SU-DHL-6 (cell line): Measurements from ENCODE around the gene MTCL1.

Experiments used
- H2AFZ ChIP-seq: fragments of 200-600 bp; sonication (generic); 2 replicates; pipeline ENCODE4 v1.6.1; 2014; ENCODE audit warnings: low read depth, mild to moderate bottlenecking, moderate library complexity, mixed read lengths, antibody characterized with exemption, low read length; ENCODE audit not compliant: severe bottlenecking
- H3F3A ChIP-seq: fragments of 200-600 bp; shearing (Covaris generic); 2 replicates; pipeline ENCODE4 v1.6.0; 2016; ENCODE audit warnings: antibody characterized with exemption, mild to moderate bottlenecking; ENCODE audit not compliant: insufficient read depth
- H3K27ac ChIP-seq: fragments of 200-600 bp; sonication (generic); 2 replicates; pipeline ENCODE4 v1.5.1; 2016; ENCODE audit warnings: low read depth, mild to moderate bottlenecking, low read length, moderate library complexity, mixed read lengths
- H3K27me3 ChIP-seq: fragments of 200-600 bp; sonication (generic), shearing (Covaris generic); 2 replicates; pipeline ENCODE4 v1.6.0; 2014; ENCODE audit warnings: mild to moderate bottlenecking, low read length
- H3K36me3 ChIP-seq: fragments of 200-600 bp; sonication (generic); 2 replicates; pipeline ENCODE4 v1.6.1; 2014; ENCODE audit warnings: mild to moderate bottlenecking, low read length, mixed read lengths
- H3K4me2 ChIP-seq: fragments of 300-600, 200-600 bp; shearing (Covaris generic), sonication (generic); 2 replicates; pipeline ENCODE4 v1.6.0; 2014; ENCODE audit warnings: low read length, low read depth, mild to moderate bottlenecking; ENCODE audit not compliant: poor library complexity, severe bottlenecking
- H3K4me3 ChIP-seq: fragments of 200-600 bp; sonication (generic); 2 replicates; pipeline ENCODE4 v1.5.1; 2014; ENCODE audit warnings: antibody characterized with exemption, low read length, mild to moderate bottlenecking, mixed read lengths; ENCODE audit not compliant: insufficient read depth, poor library complexity, severe bottlenecking
- H3K79me2 ChIP-seq: fragments of 200-600 bp; sonication (generic); 2 replicates; pipeline ENCODE4 v1.6.1; 2014; ENCODE audit warnings: mild to moderate bottlenecking, low read length, moderate library complexity; ENCODE audit not compliant: insufficient read depth
- H3K9ac ChIP-seq: fragments of 200-600 bp; sonication (generic); 2 replicates; pipeline ENCODE4 v1.7.0; 2014; ENCODE audit warnings: mild to moderate bottlenecking, low read length
- H3K9me2 ChIP-seq: fragments of 200-600 bp; sonication (generic); replicated peaks from 2 replicates; pipeline ENCODE4 v1.6.1; 2014; ENCODE audit warnings: low read length; ENCODE audit not compliant: insufficient read depth
- H3K9me3 ChIP-seq: fragments of 200-600 bp; sonication (generic); 2 replicates; pipeline ENCODE4 v1.6.1; 2014; ENCODE audit warnings: low read length, mixed read lengths; ENCODE audit not compliant: insufficient read depth
- H4K20me1 ChIP-seq: fragments of 200-600 bp; sonication (generic); 2 replicates; pipeline ENCODE4 v1.6.1; 2014; ENCODE audit warnings: low read depth, mild to moderate bottlenecking, antibody characterized with exemption, low read length, moderate library complexity, mixed read lengths
- EZH2phosphoT487 ChIP-seq: fragments of 200-600 bp; sonication (generic), shearing (Covaris generic); conservative IDR thresholded peaks from 2 replicates; pipeline ENCODE4 v1.6.1; 2018; ENCODE audit warnings: mild to moderate bottlenecking, antibody characterized with exemption, low read length, moderate library complexity, mixed read lengths
- TF ChIP-seq, protein P1 (sequence below): fragments of 200-600 bp; sonication (generic); IDR thresholded peaks from one replicate; pipeline ENCODE4 v1.5.1; 2017; ENCODE audit warnings: antibody characterized with exemption, mild to moderate bottlenecking, low read length, moderate library complexity; ENCODE audit not compliant: insufficient read depth, poor library complexity, severe bottlenecking

The MTCL1 gene

DNA sequence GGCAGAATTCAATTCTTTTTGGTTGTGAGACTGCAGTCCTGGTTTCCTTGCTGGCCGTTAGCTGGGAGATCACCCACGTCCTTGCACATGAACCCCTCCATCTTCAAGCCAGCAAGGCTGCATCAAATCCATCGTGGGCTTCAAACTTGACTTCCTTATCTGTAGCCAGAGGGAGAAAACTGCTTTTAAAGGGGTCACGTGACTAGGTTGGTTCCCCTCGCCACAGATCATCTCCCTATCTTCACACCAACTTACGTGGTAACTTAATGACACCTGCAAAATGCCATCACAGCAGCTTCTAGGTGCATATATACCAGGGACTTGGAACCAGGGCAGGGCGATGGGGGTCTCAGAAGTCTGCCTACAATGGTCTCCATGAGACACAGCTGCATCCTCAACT lies 169.5 kb downstream of the MTCL1 start:
- no peak overlapping the region for H3K27ac ChIP-seq
- no peak for TF ChIP-seq EZH2phosphoT487
- no peak overlapping the region for H3K9ac ChIP-seq

DNA sequence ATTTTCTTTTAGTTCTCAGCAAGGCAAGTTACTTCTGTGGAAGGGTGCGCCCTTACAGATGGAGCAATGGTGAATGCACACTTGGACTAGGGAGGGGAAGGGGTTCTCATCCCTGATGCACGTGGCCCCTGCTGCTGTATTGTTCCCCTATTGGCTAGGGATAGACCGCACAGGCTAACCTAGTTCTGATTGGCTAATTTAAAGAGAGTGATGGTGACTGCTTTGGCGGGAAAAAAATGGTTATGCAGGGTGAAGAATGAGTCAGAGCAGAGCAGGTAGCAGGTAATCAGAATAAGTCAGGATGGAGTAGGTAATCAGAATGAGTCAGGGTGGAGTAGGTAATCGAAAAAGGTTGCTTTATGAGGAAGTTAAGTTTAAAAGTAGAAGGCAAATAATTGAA lies 171.5 kb downstream of the MTCL1 start:
- no peak overlapping the region for H2AFZ ChIP-seq
- H3K27ac ChIP-seq, result no peak overlapping the region
- H3K4me3 ChIP-seq, result no peak overlapping the region
- H3K9me2 ChIP-seq, result no peaks in the 10 kb centered on the region
- no peaks in the 10 kb centered on the region for H3F3A ChIP-seq
- H3K27me3 ChIP-seq, result no peaks in the 10 kb centered on the region
- H3K36me3 ChIP-seq, result no peaks in the 10 kb centered on the region
- no peaks in the 10 kb centered on the region for H3K79me2 ChIP-seq
- no peak overlapping the region for H3K9ac ChIP-seq
- no peak overlapping the region for H3K4me2 ChIP-seq
- no peaks in the 10 kb centered on the region for H4K20me1 ChIP-seq
- TF ChIP-seq EZH2phosphoT487, result no peak
- TF ChIP-seq, protein P1, sequence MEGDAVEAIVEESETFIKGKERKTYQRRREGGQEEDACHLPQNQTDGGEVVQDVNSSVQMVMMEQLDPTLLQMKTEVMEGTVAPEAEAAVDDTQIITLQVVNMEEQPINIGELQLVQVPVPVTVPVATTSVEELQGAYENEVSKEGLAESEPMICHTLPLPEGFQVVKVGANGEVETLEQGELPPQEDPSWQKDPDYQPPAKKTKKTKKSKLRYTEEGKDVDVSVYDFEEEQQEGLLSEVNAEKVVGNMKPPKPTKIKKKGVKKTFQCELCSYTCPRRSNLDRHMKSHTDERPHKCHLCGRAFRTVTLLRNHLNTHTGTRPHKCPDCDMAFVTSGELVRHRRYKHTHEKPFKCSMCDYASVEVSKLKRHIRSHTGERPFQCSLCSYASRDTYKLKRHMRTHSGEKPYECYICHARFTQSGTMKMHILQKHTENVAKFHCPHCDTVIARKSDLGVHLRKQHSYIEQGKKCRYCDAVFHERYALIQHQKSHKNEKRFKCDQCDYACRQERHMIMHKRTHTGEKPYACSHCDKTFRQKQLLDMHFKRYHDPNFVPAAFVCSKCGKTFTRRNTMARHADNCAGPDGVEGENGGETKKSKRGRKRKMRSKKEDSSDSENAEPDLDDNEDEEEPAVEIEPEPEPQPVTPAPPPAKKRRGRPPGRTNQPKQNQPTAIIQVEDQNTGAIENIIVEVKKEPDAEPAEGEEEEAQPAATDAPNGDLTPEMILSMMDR, result no peak
- H3K9me3 ChIP-seq, result no peaks in the 10 kb centered on the region

More for the DNA sequence above, 169.5 kb downstream of the MTCL1 start:
- no peak overlapping the region for H3K4me2 ChIP-seq
- no peaks in the 10 kb centered on the region for H3K79me2 ChIP-seq
- no peaks in the 10 kb centered on the region for H3F3A ChIP-seq
- no peaks in the 10 kb centered on the region for H3K36me3 ChIP-seq
- H2AFZ ChIP-seq, result no peak overlapping the region
- H3K27me3 ChIP-seq, result no peaks in the 10 kb centered on the region
- H3K9me3 ChIP-seq, result no peaks in the 10 kb centered on the region
- no peak overlapping the region for H3K4me3 ChIP-seq
- H4K20me1 ChIP-seq, result no peaks in the 10 kb centered on the region
- H3K9me2 ChIP-seq, result no peaks in the 10 kb centered on the region

DNA sequence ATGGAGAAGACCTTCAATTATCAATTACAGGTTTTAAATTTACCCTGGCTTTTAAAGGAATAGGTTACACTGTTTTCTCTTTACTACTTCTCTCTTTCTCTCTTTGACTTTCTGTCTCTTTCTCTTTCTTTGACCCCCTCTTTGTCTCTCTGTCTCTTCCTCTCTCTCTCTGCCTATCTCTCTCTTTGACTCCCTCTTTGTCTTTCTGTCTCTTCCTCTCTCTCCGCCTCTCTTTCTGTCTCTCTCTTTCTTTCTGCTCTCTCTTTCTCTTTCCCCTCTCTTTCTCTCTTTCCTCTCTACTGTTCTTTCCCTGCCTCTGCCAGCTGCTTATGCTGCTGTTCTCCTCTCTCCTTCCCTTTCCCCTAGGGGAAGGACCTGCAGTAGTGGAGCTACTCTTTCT lies 175.7 kb downstream of the MTCL1 start:
- Histone ChIP-seq H3K27me3 (no peaks in the 10 kb centered on the region), H3K79me2 (no peaks in the 10 kb centered on the region), H3K9ac (no peak overlapping the region), H2AFZ (no peak overlapping the region), H3K36me3 (no peaks in the 10 kb centered on the region), H3K9me3 (no peaks in the 10 kb centered on the region), H3K9me2 (no peaks in the 10 kb centered on the region), H4K20me1 (no peaks in the 10 kb centered on the region), H3K27ac (no peak overlapping the region), H3K4me2 (no peak overlapping the region), H3K4me3 (no peak overlapping the region), H3F3A (no peaks in the 10 kb centered on the region)
- TF ChIP-seq, protein P1, result no peak
- TF ChIP-seq EZH2phosphoT487, result no peak
